Prostate gland (tissue), 2 donors: ENCODE data around the gene DGKI. TPM values are rescaled to one million over a fixed set of nuclear protein-coding genes. Genes with fewer than 3 reads are reported as not detected.

Experiments used
- DNase-seq: peaks from one replicate; pipeline ENCODE4 v3.0.0-alpha.2; 2019; ENCODE audit warnings: low spot score
- H3K27ac ChIP-seq, 2 donors: fragments of 200-600 bp; sonication (generic); 2 replicates each; pipeline ENCODE4 v1.5.1; 2017 to 2019
- H3K27me3 ChIP-seq: fragments of 200-600 bp; sonication (generic); replicated peaks from 2 replicates; pipeline ENCODE4 v1.5.1; 2019; ENCODE audit not compliant: insufficient read depth
- H3K36me3 ChIP-seq, 2 donors: fragments of 200-600 bp; sonication (generic); 1 replicate in 1 of 2; 2 replicates in 1 of 2; pipeline versions ENCODE4 v1.5.1 to v1.8.1; 2017 to 2019
- H3K4me1 ChIP-seq: fragments of 200-600 bp; sonication (generic); replicated peaks from 2 replicates; pipeline ENCODE4 v1.5.1; 2019
- H3K4me3 ChIP-seq, 2 donors: fragments of 200-600 bp; sonication (generic); 2 replicates each; pipeline ENCODE4 v1.5.1; 2017 to 2019
- H3K9me3 ChIP-seq: fragments of 200-600 bp; sonication (generic); 2 replicates; pipeline ENCODE4 v1.5.1; 2017
- CTCF ChIP-seq, 4 experiments: fragments of 200-600 bp in 2 of 4; fragments of 450-650 bp in 2 of 4; sonication (generic) in 2 of 4; IDR thresholded peaks; 1 replicate in 3 of 4; 2 replicates in 1 of 4; pipeline ENCODE4 v1.5.1; 2016 to 2019; ENCODE audit warnings: antibody characterized with exemption in 4 of 4, mild to moderate bottlenecking in 2 of 4, moderate library complexity in 2 of 4
- POLR2A ChIP-seq: fragments of 450-650 bp; IDR thresholded peaks from one replicate; pipeline ENCODE4 v1.6.1; 2016; ENCODE audit warnings: antibody characterized with exemption, mild to moderate bottlenecking
- POLR2AphosphoS5 ChIP-seq: sonication (generic); formaldehyde crosslinking; IDR thresholded peaks from one replicate; pipeline ENCODE4 v1.6.1; 2017; ENCODE audit warnings: antibody characterized with exemption
- WGBS: methylation state at CpG from one replicate; pipeline ENCODE4 v1.1.5; 2018; 5-methylcytosine and 5-hydroxymethylcytosine counted together
- intact Hi-C: fragments of 100-400 bp; cut with DNase I; formaldehyde crosslinking; loops from one replicate; pipeline ENCODE4 v1.14.2; 2022
- total RNA-seq, 2 donors: library from RNA; depleted of rRNA; stranded (reverse); fragments of >200 nt; gene quantifications; one replicate each; pipeline ENCODE4 v1.1.0, GENCODE V29; 2016

DGKI gene
- total RNA-seq, 2 donors from 2014 or later = 0.32 to 1.5 TPM

- Histone ChIP-seq H3K27ac (no peak overlapping the region), H3K9me3 (no peaks in the 10 kb centered on the region), H3K36me3 (no peaks in the 10 kb centered on the region), H3K4me3 (no peak overlapping the region), H3K4me1 (no peaks in the 10 kb centered on the region), H3K27me3 (no peaks in the 10 kb centered on the region)
- DNase-seq = no peak
- 91% methylated on average over 1 of the region's 1 CpG for WGBS
- intact Hi-C loops = no loop called here
- TF ChIP-seq POLR2A (no peak), CTCF (IDR thresholded peaks at IDR 0.05) (no peak), POLR2AphosphoS5 (no peak)
Observed at GRCh38 chr7:137445268-137445667, 401.5 kb downstream of the DGKI start.

DNA sequence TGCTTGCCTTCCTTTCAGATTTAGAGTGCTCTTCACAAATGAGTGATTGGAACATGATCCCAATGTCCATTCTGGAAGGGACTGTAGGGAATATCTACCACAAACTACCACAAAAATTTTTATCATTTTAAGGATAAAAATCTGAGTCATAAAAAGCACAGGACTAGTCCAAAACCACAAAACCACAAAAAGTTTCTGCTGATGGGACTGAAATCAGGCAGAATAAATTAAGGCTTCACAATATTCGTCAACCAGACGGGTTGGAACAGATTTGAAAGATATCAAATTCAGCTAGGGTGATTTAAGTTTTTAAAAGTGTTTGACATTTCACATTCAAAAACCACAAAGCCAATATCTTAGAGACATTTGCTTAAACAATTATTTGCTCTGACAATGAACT lies 403.2 kb downstream of the DGKI start:
- Histone ChIP-seq H3K9me3 (no peaks in the 10 kb centered on the region), H3K27ac (no peak overlapping the region), H3K4me1 (no peaks in the 10 kb centered on the region), H3K27me3 (no peaks in the 10 kb centered on the region), H3K36me3 (no peaks in the 10 kb centered on the region), H3K4me3 (no peak overlapping the region)
- DNase-seq = no peak
- WGBS = 23% methylated on average over 2 of the region's 2 CpGs
- no peak for TF ChIP-seq CTCF (IDR thresholded peaks at IDR 0.05)
- TF ChIP-seq POLR2A = no peak
- no peak for TF ChIP-seq POLR2AphosphoS5
- intact Hi-C loops = no loop called here

GRCh38 chr7:137441451-137441850 lies 405.3 kb downstream of the DGKI start:
- TF ChIP-seq CTCF (IDR thresholded peaks at IDR 0.05) = no peak
- TF ChIP-seq POLR2AphosphoS5 = no peak
- TF ChIP-seq POLR2A = no peak
- no peak for DNase-seq
- Histone ChIP-seq H3K4me1 (no peaks in the 10 kb centered on the region), H3K9me3 (no peaks in the 10 kb centered on the region), H3K27me3 (no peaks in the 10 kb centered on the region), H3K36me3 (no peaks in the 10 kb centered on the region), H3K27ac (no peak overlapping the region), H3K4me3 (no peak overlapping the region)
- intact Hi-C loops = no loop called here
- 62% methylated on average over 3 of the region's 3 CpGs for WGBS

DNA sequence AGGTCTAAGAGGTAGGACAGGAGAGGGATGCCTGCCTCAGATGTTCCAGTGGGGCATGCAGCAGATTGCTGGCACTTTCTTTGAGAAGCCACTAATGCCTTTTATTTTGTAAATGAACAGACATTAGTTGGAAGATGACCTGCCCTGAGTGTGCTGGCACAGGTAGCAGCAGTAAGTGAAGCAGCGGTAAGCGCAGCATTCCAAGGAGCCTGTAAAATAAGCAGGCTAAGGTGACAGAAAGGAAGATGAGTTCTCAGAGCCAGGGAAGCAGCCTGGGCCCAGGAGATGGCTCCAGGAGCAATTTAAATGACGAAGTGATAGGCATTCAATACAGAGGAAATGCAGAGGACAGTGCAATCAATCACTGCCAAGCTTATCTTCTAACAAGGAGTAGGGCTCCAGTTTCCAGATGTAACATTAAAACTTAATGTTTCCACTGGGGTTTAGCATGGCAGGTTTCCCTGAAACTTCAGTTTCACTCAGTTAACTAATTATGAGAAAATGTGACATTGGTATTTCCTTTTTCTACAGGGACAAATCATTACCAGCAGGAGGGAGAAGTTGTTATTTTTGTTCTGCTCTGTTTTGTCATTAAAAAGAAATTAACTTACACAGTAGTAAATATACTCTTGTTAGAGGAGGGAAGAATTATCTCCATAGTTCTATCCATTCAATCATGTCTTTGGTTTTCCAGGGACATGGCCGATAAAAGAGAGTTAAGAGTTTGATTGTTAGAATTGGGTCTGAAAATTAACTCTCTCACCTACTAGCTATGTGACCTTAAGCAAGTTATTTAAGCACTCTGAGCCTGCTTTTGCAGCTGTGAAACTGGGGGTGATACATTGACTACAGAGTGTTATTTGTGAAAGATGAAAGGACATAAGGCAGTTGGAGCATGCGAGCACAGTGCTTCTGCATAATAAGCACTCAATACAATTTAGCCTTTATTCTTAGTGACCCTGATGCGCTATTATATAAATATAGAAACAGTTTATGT lies 406.6 kb downstream of the DGKI start:
- H3K27me3 ChIP-seq = no peaks in the 10 kb centered on the region
- no peaks in the 10 kb centered on the region for H3K36me3 ChIP-seq
- WGBS = 57% methylated on average over 6 of the region's 6 CpGs
- DNase-seq = no peak
- intact Hi-C loops = no loop called here
- H3K4me3 ChIP-seq = no peak overlapping the region
- no peak overlapping the region for H3K27ac ChIP-seq
- no peaks in the 10 kb centered on the region for H3K9me3 ChIP-seq
- H3K4me1 ChIP-seq = no peaks in the 10 kb centered on the region
- TF ChIP-seq CTCF (IDR thresholded peaks at IDR 0.05) (no peak), POLR2AphosphoS5 (no peak), POLR2A (no peak)

DNA sequence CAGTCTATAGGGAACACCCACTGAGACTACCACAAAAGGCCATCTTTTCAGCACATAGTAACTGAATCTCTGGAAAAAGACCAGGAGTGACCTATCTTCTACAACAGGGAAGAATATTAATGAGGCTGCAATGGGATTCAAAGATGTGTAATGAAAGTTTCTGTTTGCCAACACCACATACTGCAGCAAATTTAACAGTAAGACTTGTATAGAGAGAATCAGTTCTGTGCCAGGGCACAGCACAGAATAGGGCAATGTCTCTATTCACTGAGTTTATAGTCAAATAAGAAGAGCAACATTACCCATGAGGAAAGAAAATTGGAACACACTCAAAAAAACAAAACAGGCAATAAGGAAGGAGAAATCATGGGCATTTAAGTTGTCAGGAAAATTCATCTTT lies 411.8 kb downstream of the DGKI start:
- Histone ChIP-seq H3K27ac (no peak overlapping the region), H3K4me3 (no peak overlapping the region), H3K4me1 (no peaks in the 10 kb centered on the region), H3K27me3 (no peaks in the 10 kb centered on the region), H3K36me3 (no peaks in the 10 kb centered on the region), H3K9me3 (no peaks in the 10 kb centered on the region)
- intact Hi-C loops = no loop called here
- TF ChIP-seq POLR2AphosphoS5 = no peak
- TF ChIP-seq POLR2A = no peak
- TF ChIP-seq CTCF (IDR thresholded peaks at IDR 0.05) = no peak
- no peak for DNase-seq
